GM12878 (cell line): ENCODE results near the gene TMEM59. TPM values are rescaled to one million over a fixed set of nuclear protein-coding genes. Genes with fewer than 3 reads are reported as not detected.

Source experiments
- ATAC-seq: fragments of 200-7000 bp; cut with Tn5 transposase; 3 replicates; pipeline ENCODE4 v1.9.1; 2020; ENCODE audit warnings: mild to moderate bottlenecking, moderate library complexity
- BruUV-seq: library from RNA; stranded (reverse); fragments of 400-500 nt; replicated peaks from 2 replicates; lab custom pipeline; 2021; lab: Mats Ljungman, UMichigan
- CTCF ChIA-PET: fragments of 300-600 bp; sonication (Branson Sonifier 250); formaldehyde crosslinking; extraction: SDS; loops from one replicate; lab custom pipeline; 2021; ENCODE audit warnings: inconsistent platforms; lab: Yijun Ruan, JAX
- POLR2A ChIA-PET: fragments of 350-600 bp; formaldehyde crosslinking; extraction: SDS; loops from one replicate; lab custom pipeline; 2021; ENCODE audit warnings: inconsistent platforms; lab: Charles Lee
- RAD21 ChIA-PET: fragments of 300-600 bp; sonication (Branson Sonifier 250); formaldehyde crosslinking; loops from one replicate; lab custom pipeline; 2023; ENCODE audit warnings: antibody characterized with exemption; ENCODE audit not compliant: unreplicated experiment; lab: Charles Lee
- SMC1A ChIA-PET: fragments of 300-600 bp; sonication (Branson Sonifier 250); formaldehyde crosslinking; loops from one replicate; lab custom pipeline; 2023; ENCODE audit not compliant: unreplicated experiment, uncharacterized antibody; lab: Charles Lee
- DNase-seq: peaks from one replicate; pipeline ENCODE4 v3.0.0-alpha.2; 2011; ENCODE audit warnings: low read depth, low spot score
- FAIRE-seq: peaks from 3 replicates; lab custom pipeline; 2011; peaks lifted over from hg19 to GRCh38; lab: Jason Lieb, UNC
- H2AFZ ChIP-seq: 2 replicates; pipeline ENCODE4 v1.6.0; 2011; ENCODE audit warnings: low read depth, low read length, control low read depth; ENCODE audit not compliant: control insufficient read depth
- H3K27ac ChIP-seq: 2 replicates; pipeline ENCODE4 v1.5.1; 2011; ENCODE audit warnings: control low read depth; ENCODE audit not compliant: control insufficient read depth, insufficient read depth
- H3K27me3 ChIP-seq, 2 experiments: replicated peaks in 1 of 2; 2 replicates each; pipeline versions ENCODE4 v1.6.0 to v1.6.1; 2011; ENCODE audit warnings: low read length in 1 of 2; ENCODE audit not compliant: control insufficient read depth in 2 of 2, insufficient read depth in 2 of 2
- H3K36me3 ChIP-seq, 2 experiments: 2 replicates each; pipeline ENCODE4 v1.5.1; 2011; ENCODE audit warnings: low read length in 1 of 2; ENCODE audit not compliant: control insufficient read depth in 2 of 2, insufficient read depth in 2 of 2
- H3K4me1 ChIP-seq: 2 replicates; pipeline ENCODE4 v1.6.1; 2011; ENCODE audit warnings: mild to moderate bottlenecking, low read length, moderate library complexity, mixed read lengths; ENCODE audit not compliant: control insufficient read depth, insufficient read depth
- H3K4me2 ChIP-seq: 2 replicates; pipeline ENCODE4 v1.6.0; 2011; ENCODE audit warnings: control low read depth; ENCODE audit not compliant: control insufficient read depth, insufficient read depth
- H3K4me3 ChIP-seq: fragments of 200-600 bp; sonication (generic); 2 replicates; pipeline ENCODE4 v1.5.1; 2016
- H3K79me2 ChIP-seq: 2 replicates; pipeline ENCODE4 v1.6.0; 2011; ENCODE audit warnings: low read length; ENCODE audit not compliant: control insufficient read depth, insufficient read depth
- H3K9ac ChIP-seq: 2 replicates; pipeline ENCODE4 v1.8.0; 2011; ENCODE audit warnings: low read length, control low read depth, mixed read lengths; ENCODE audit not compliant: control insufficient read depth, insufficient read depth
- H3K9me3 ChIP-seq: replicated peaks from 3 replicates; pipeline ENCODE4 v1.5.1; 2011; ENCODE audit warnings: mild to moderate bottlenecking, low read length; ENCODE audit not compliant: control insufficient read depth, insufficient read depth
- H4K20me1 ChIP-seq: 2 replicates; pipeline ENCODE4 v1.6.0; 2011; ENCODE audit not compliant: control insufficient read depth, insufficient read depth
- BMI1 ChIP-seq: fragments of 450-650 bp; IDR thresholded peaks from 2 replicates; pipeline ENCODE4 v1.6.1; 2016; ENCODE audit warnings: mild to moderate bottlenecking, moderate library complexity, borderline replicate concordance
- CHD1 ChIP-seq: IDR thresholded peaks from 2 replicates; pipeline ENCODE4 v1.6.1; 2012; ENCODE audit warnings: low read depth, low read length, improper control_type of control experiment
- HDAC6 ChIP-seq: fragments of 200-600 bp; sonication (generic); IDR thresholded peaks from one replicate; pipeline ENCODE4 v1.8.0; 2017; ENCODE audit warnings: antibody characterized with exemption; ENCODE audit not compliant: unreplicated experiment
- IRF4 ChIP-seq: IDR thresholded peaks from 2 replicates; pipeline ENCODE4 v1.6.1; 2011; ENCODE audit warnings: low read depth, low read length
- RUNX3 ChIP-seq: IDR thresholded peaks from 2 replicates; pipeline ENCODE4 v1.6.1; 2012; ENCODE audit warnings: low read length, inconsistent platforms
- WGBS: methylation state at CpG from one replicate; pipeline ENCODE4 v1.1.6; 2016; ENCODE audit warnings: low lambda C conversion rate; ENCODE audit not compliant: insufficient replicate concordance, insufficient coverage; ENCODE audit errors: missing lambda C conversion rate; 5-methylcytosine and 5-hydroxymethylcytosine counted together
- in situ Hi-C: fragments of 300-500 bp; cut with MboI; formaldehyde crosslinking; loops from 9 replicates; pipeline ENCODE4 v1.14.3; 2018; ENCODE audit warnings: mixed read lengths
- intact Hi-C: fragments of 100-400 bp; cut with micrococcal nuclease; formaldehyde crosslinking; loops from one replicate; pipeline ENCODE4 v1.14.2; 2022; ENCODE audit not compliant: unreplicated experiment
- polyA plus RNA-seq, 11 experiments: library from polyadenylated mRNA; depleted of rRNA in 4 of 11; unstranded in 6 of 11; stranded (reverse) in 5 of 11; fragments of >200 nt; fragmentation: Nextera tagmentation in 4 of 11; fragmentation: Illumina TruSeq in 1 of 11; extraction: Ambion mirVana in 4 of 11; extraction: Trizol in 1 of 11; gene quantifications; 1 replicate in 1 of 11; 2 replicates in 10 of 11; pipeline versions ENCODE4 v1.2.1 to v1.2.3, GENCODE V29; 2011 to 2016; ENCODE audit warnings: inconsistent platforms in 2 of 11, missing spikeins in 2 of 11, low read depth in 1 of 11
- total RNA-seq, 4 experiments: library from RNA; depleted of rRNA in 3 of 4; stranded (reverse); fragments of >200 nt in 3 of 4; fragmentation: Illumina TruSeq in 1 of 4; extraction: Trizol in 1 of 4; gene quantifications; 2 replicates each; pipeline versions ENCODE4 v1.2.1 to v1.2.3, GENCODE V29; 2013 to 2021
- TF ChIP-seq, protein P1 (sequence below): fragments of 150-350 bp; IDR thresholded peaks from 2 replicates; pipeline ENCODE4 v1.6.1; 2016; ENCODE audit warnings: low read depth, low read length

TMEM59 gene
- total and polyA plus RNA-seq, 10 of the 15 experiments (the other 5 are each of a cell fraction or from before 2014, with no cell fraction given), result 69.9 to 273 (median 111) TPM

GRCh38 chr1:54041806-54042205, 11.2 kb downstream of the TMEM59 start:
- POLR2A ChIA-PET, result no interaction called here
- H3K4me2 ChIP-seq, result no peak overlapping the region
- in situ Hi-C loops (no loop called here), intact Hi-C loops (no loop called here)
- no TSS peak for BruUV-seq
- no peak overlapping the region for H3K4me3 ChIP-seq
- H2AFZ ChIP-seq, result no peak overlapping the region
- RAD21 ChIA-PET, result no interaction called here
- H3K27me3 ChIP-seq, result no peaks in the 10 kb centered on the region
- peaks cover 0 to 21% of the 10 kb centered on the region in 2 experiments; a peak in 3 of 4 replicates for H3K36me3 ChIP-seq
- FAIRE-seq (no peak), ATAC-seq (no peak), DNase-seq (no peak)
- peaks cover 10% of the 10 kb centered on the region for H3K79me2 ChIP-seq
- CTCF ChIA-PET, result interaction anchor here (0.6 to 2.7 kb wide), 4 partner anchors 11 to 916 kb away, joined by 3 to 10 read pairs (median 3); partner anchors contain the start of genes LRRC42 and TMEM59
- TF ChIP-seq IRF4, result no peak
- no peak for TF ChIP-seq HDAC6
- TF ChIP-seq RUNX3, result no peak
- TF ChIP-seq BMI1, result no peak
- TF ChIP-seq, protein P1, sequence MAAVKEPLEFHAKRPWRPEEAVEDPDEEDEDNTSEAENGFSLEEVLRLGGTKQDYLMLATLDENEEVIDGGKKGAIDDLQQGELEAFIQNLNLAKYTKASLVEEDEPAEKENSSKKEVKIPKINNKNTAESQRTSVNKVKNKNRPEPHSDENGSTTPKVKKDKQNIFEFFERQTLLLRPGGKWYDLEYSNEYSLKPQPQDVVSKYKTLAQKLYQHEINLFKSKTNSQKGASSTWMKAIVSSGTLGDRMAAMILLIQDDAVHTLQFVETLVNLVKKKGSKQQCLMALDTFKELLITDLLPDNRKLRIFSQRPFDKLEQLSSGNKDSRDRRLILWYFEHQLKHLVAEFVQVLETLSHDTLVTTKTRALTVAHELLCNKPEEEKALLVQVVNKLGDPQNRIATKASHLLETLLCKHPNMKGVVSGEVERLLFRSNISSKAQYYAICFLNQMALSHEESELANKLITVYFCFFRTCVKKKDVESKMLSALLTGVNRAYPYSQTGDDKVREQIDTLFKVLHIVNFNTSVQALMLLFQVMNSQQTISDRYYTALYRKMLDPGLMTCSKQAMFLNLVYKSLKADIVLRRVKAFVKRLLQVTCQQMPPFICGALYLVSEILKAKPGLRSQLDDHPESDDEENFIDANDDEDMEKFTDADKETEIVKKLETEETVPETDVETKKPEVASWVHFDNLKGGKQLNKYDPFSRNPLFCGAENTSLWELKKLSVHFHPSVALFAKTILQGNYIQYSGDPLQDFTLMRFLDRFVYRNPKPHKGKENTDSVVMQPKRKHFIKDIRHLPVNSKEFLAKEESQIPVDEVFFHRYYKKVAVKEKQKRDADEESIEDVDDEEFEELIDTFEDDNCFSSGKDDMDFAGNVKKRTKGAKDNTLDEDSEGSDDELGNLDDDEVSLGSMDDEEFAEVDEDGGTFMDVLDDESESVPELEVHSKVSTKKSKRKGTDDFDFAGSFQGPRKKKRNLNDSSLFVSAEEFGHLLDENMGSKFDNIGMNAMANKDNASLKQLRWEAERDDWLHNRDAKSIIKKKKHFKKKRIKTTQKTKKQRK, result no peak
- no peak for TF ChIP-seq CHD1
- peaks cover 1% of the 10 kb centered on the region; the same call in 1 of the 2 replicates for H3K4me1 ChIP-seq
- SMC1A ChIA-PET, result no interaction called here
- no peak overlapping the region for H3K9ac ChIP-seq
- 0% methylated on average over 1 of the region's 1 CpG for WGBS
- no peaks in the 10 kb centered on the region for H4K20me1 ChIP-seq
- no peaks in the 10 kb centered on the region for H3K9me3 ChIP-seq
- H3K27ac ChIP-seq, result no peak overlapping the region
